Ovary (tissue), 3 donors: ENCODE results near the gene BLOC1S2.

ENCODE experiments used
- EP300 ChIP-seq: sonication (generic); formaldehyde crosslinking; IDR thresholded peaks from one replicate; pipeline ENCODE4 v1.6.1; 2017; ENCODE audit warnings: antibody characterized with exemption
- POLR2A ChIP-seq: fragments of 450-650 bp; IDR thresholded peaks from one replicate; pipeline ENCODE4 v1.6.1; 2017; ENCODE audit warnings: antibody characterized with exemption, mild to moderate bottlenecking, moderate library complexity
- TF ChIP-seq, protein P1 (sequence below), 3 donors: fragments of 450-650 bp in 2 of 3; fragments of 200-600 bp in 1 of 3; IDR thresholded peaks; one replicate each; pipeline versions ENCODE4 v1.5.1 to v1.8.0; 2016 to 2022; ENCODE audit warnings: antibody characterized with exemption in 3 of 3, mild to moderate bottlenecking in 1 of 3
- donor health status: DM: no; HTN: no; CAD: no.

DNA sequence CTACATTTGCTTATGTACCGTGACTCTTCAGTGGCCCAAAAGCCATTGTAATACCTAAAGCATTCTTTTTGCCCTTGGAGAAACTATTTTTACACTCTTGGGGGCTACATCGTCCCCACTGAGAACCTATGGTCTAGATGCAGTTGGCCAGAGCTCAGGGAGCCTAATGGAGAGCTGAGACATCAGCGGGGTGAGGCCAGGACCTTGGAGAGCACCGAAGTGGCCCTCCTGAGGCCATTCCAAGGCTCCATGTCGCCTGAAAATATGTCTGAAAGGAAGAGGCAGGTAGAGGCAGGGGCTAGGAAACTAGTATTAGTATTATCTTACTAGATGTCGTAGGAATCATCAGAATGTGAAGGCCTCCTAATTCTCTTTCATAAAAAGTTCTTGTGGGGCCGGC is 38.7 kb upstream of the BLOC1S2 start:
- TF ChIP-seq, protein P1, sequence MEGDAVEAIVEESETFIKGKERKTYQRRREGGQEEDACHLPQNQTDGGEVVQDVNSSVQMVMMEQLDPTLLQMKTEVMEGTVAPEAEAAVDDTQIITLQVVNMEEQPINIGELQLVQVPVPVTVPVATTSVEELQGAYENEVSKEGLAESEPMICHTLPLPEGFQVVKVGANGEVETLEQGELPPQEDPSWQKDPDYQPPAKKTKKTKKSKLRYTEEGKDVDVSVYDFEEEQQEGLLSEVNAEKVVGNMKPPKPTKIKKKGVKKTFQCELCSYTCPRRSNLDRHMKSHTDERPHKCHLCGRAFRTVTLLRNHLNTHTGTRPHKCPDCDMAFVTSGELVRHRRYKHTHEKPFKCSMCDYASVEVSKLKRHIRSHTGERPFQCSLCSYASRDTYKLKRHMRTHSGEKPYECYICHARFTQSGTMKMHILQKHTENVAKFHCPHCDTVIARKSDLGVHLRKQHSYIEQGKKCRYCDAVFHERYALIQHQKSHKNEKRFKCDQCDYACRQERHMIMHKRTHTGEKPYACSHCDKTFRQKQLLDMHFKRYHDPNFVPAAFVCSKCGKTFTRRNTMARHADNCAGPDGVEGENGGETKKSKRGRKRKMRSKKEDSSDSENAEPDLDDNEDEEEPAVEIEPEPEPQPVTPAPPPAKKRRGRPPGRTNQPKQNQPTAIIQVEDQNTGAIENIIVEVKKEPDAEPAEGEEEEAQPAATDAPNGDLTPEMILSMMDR (IDR thresholded peaks at IDR 0.05) = no peak
- TF ChIP-seq POLR2A = no peak
- no peak for TF ChIP-seq EP300
